HEK293T (cell line): Measurements from ENCODE around the gene ARNT2.

Experiments used
- SUZ12 ChIP-seq: fragments of 450-650 bp; IDR thresholded peaks from 2 replicates; pipeline ENCODE4 v1.6.1; 2016; ENCODE audit warnings: mild to moderate bottlenecking
- TARDBP ChIP-seq: fragments of 450-650 bp; IDR thresholded peaks from 2 replicates; pipeline ENCODE4 v1.6.1; 2016

- TF ChIP-seq SUZ12: no peak
- no peak for TF ChIP-seq TARDBP
Measured at GRCh38 chr15:80588801-80589200, 184.6 kb downstream of the ARNT2 start.
